ENCODE data around the gene MLLT3. TPM values are rescaled to one million over a fixed set of nuclear protein-coding genes. Genes with fewer than 3 reads are reported as not detected.

MLLT3 gene
- total and polyA plus RNA-seq, 2 of the 8 experiments (the other 6 are each of a cell fraction or from before 2014, with no cell fraction given), result 5.9 to 9.6 TPM

DNA sequence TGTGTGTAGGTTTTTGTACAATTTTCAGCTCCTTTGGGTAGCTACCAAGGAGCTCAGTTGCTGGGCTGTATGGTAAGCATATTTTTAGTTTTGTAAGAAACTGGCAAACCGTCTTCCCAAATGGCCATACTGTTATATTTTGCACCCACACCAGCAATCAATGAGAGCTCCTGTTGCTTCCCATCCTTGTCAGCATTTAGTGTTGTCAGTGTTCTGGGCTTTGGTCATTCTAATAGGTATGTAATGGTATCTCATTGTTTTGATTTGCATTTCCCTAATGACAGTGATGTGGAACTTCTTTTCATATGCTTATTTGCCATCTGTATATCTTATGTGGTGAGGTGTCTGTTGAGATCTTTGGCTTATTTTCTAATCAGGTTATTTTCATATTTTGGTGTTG lies 320.1 kb downstream of the MLLT3 start (continued):
- TF ChIP-seq KDM1A (IDR thresholded peaks at IDR 0.05; ENCODE audit: borderline replicate concordance, low read length) (peak; percentile 68), BCL11A (IDR thresholded peaks at IDR 0.05; ENCODE audit: low read depth in 2 of 2, low read length in 2 of 2) (no peak), POLR2A (IDR thresholded peaks at IDR 0.05; ENCODE audit: control extremely low read depth in 1 of 2, low read depth in 2 of 2, low read length in 2 of 2) (no peak)

Data from H1 (cell line).